Measurements from ENCODE around the gene SENP8. TPM values are rescaled to one million over a fixed set of nuclear protein-coding genes. Genes with fewer than 3 reads are reported as not detected.
A peak's percentile ranks its signal among the peaks of the same experiment; 100 is the strongest.
"Not testable (repeated sequence)": the region's sequence is repeated elsewhere in the genome, so short reads cannot be mapped to it uniquely, and the experiment has no call there.

SENP8 gene
- total and polyA plus RNA-seq, 3 experiments from 2014 or later: 0.83 to 3.0 (median 2.7) TPM

DNA sequence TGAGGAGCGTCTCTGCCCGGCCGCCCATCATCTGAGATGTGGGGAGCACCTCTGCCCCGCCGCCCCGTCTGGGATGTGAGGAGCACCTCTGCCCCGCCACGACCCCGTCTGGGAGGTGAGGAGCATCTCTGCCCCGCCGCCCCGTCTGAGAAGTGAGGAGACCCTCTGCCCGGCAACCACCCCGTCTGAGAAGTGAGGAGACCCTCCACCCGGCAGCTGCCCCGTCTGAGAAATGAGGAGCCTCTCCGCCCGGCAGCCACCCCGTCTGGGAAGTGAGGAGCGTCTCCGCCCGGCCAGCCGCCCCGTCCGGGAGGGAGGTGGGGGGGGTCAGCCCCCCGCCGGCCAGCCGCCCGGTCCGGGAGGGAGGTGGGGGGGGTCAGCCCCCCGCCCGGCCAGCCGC, 17.7 kb upstream of the SENP8 start:
- H3K9me3 ChIP-seq (ENCODE audit: low read length); H3K4me3 Mint-ChIP-seq; CTCF ChIA-PET; H3K36me3 Mint-ChIP-seq; DNase-seq; H3K9me3 Mint-ChIP-seq; H3K27ac ChIP-seq (ENCODE audit: low read depth, low read length); H3K27me3 ChIP-seq (ENCODE audit: insufficient read depth, low read length, poor library complexity, severe bottlenecking); H3K27me3 Mint-ChIP-seq; POLR2A ChIA-PET; H3K36me3 ChIP-seq (ENCODE audit: insufficient read depth, low read length); H3K27ac Mint-ChIP-seq; H3K4me3 ChIP-seq (ENCODE audit: low read length); H3K4me1 ChIP-seq (ENCODE audit: insufficient read depth, low read length): not testable (repeated sequence)
- peaks cover 8 to 23% (median 19%) of the 10 kb centered on the region in 3 donors for H3K4me1 Mint-ChIP-seq

DNA sequence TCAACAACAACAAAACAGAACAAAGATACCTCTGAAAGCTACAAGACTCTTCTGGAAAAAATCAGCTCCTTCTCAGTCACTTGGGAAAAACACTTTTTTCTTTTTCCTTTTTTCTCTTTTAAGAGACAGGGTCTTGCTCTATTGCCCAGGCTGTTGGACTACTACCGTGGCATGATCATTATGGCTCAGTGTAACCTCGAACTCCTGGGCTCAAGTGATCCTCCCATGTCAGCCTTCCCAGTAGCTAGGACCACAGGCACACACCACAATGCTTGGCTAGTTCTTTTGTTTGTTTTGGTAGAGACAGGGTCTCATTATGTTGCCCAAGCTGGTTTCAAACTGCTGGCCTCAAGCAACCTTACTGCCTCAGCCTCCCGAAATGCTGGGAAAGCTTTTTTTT, 13.1 kb upstream of the SENP8 start:
- Histone ChIP-seq H3K27me3 (ENCODE audit: insufficient read depth, low read length, poor library complexity, severe bottlenecking) (no peaks in the 10 kb centered on the region), H3K4me1 (ENCODE audit: insufficient read depth, low read length) (no peaks in the 10 kb centered on the region), H3K36me3 (ENCODE audit: insufficient read depth, low read length) (no peaks in the 10 kb centered on the region), H3K27ac (ENCODE audit: low read depth, low read length) (no peak overlapping the region), H3K4me3 (ENCODE audit: low read length) (no peak overlapping the region), H3K9me3 (ENCODE audit: low read length) (no peaks in the 10 kb centered on the region)
- H3K9me3 Mint-ChIP-seq: no peaks in the 10 kb centered on the region
- peaks cover 9 to 29% (median 26%) of the 10 kb centered on the region in 3 donors for H3K4me1 Mint-ChIP-seq
- CTCF ChIA-PET: no interaction called here
- DNase-seq: no peak
- H3K27me3 Mint-ChIP-seq: no peaks in the 10 kb centered on the region
- POLR2A ChIA-PET: no interaction called here
- H3K27ac Mint-ChIP-seq: no peak overlapping the region
- H3K36me3 Mint-ChIP-seq: peaks cover 0 to 3% (median 0%) of the 10 kb centered on the region in 3 donors
- no peak overlapping the region for H3K4me3 Mint-ChIP-seq

DNA sequence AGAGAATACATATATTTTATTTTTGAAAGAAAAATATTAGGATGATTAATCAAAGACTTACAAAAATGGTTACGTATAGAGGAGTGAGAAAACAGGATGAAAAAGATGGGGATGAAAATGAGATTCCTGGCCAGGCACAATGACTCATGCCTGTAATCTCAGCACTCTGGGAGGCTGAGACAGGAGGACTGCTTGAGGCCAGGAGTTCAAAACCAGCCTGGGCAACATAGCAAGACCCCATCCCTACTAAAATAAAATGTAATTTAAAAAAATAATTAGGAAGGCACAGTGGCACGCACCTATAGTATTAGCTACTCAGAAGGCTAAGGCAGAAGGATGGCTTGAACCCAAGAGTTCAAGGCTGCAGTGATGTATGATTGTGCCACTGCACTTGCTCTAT, 12.1 kb upstream of the SENP8 start:
- no peak for DNase-seq
- Histone ChIP-seq H3K27me3 (ENCODE audit: insufficient read depth, low read length, poor library complexity, severe bottlenecking) (no peaks in the 10 kb centered on the region), H3K27ac (ENCODE audit: low read depth, low read length) (no peak overlapping the region), H3K9me3 (ENCODE audit: low read length) (no peaks in the 10 kb centered on the region), H3K4me3 (ENCODE audit: low read length) (no peak overlapping the region), H3K4me1 (ENCODE audit: insufficient read depth, low read length) (no peaks in the 10 kb centered on the region), H3K36me3 (ENCODE audit: insufficient read depth, low read length) (no peaks in the 10 kb centered on the region)
- Mint-ChIP-seq H3K4me3 (no peak overlapping the region), H3K27ac (no peak overlapping the region), H3K36me3 (peaks cover 0 to 3% (median 0%) of the 10 kb centered on the region in 3 donors), H3K4me1 (peaks cover 14 to 31% (median 29%) of the 10 kb centered on the region in 3 donors), H3K27me3 (no peaks in the 10 kb centered on the region), H3K9me3 (no peaks in the 10 kb centered on the region)
- ChIA-PET CTCF (no interaction called here), POLR2A (no interaction called here)

DNA sequence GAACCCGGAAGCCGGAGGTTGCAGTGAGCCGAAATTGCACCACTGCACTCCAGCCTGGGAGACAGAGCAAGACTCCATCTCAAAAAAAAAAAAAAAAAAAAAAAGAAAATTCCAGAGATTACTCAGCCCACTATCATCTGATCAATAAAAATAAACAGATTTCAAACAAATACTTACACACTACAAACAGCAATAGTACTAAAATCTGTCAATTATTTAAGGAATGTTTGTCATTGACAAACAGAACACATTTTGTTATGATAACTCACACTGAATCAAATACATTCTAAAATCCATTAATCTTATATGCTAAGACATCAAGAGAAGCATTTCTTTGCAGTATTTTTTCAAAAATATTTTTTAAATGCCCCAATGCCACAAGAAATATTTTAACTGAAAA, 7.8 kb upstream of the SENP8 start:
- Histone ChIP-seq H3K27ac (ENCODE audit: low read depth, low read length) (no peak overlapping the region), H3K9me3 (ENCODE audit: low read length) (no peaks in the 10 kb centered on the region), H3K27me3 (ENCODE audit: insufficient read depth, low read length, poor library complexity, severe bottlenecking) (no peaks in the 10 kb centered on the region), H3K4me1 (ENCODE audit: insufficient read depth, low read length) (no peaks in the 10 kb centered on the region), H3K4me3 (ENCODE audit: low read length) (no peak overlapping the region), H3K36me3 (ENCODE audit: insufficient read depth, low read length) (no peaks in the 10 kb centered on the region)
- POLR2A ChIA-PET: no interaction called here
- DNase-seq: no peak
- no peaks in the 10 kb centered on the region for H3K36me3 Mint-ChIP-seq
- CTCF ChIA-PET: interaction anchor here (0.9 kb wide), 1 partner anchor 96 kb away, joined by 3 read pairs; no protein-coding TSS in a partner anchor
- H3K27me3 Mint-ChIP-seq: no peaks in the 10 kb centered on the region
- peaks cover 18 to 37% (median 20%) of the 10 kb centered on the region in 3 donors for H3K4me1 Mint-ChIP-seq
- no peaks in the 10 kb centered on the region for H3K9me3 Mint-ChIP-seq
- H3K27ac Mint-ChIP-seq: no peak overlapping the region
- no peak overlapping the region for H3K4me3 Mint-ChIP-seq

DNA sequence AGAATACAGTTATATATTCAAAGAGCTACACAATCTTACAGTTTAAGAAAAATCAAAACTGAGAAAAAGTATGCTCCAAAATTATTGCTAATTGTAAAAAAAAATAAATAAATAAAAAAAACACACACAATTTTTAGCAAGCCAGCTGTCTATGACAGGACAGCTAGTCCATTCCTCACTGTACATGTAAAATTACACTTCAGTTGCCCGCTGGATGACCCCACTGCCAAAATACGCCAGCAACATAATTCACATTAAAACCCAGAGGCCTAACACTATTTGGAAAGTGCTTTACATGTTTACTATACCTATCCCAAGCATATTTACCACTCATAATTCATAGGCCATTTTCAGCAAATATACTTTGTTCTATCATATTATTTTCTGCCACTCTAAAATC, 6.1 kb upstream of the SENP8 start:
- Histone ChIP-seq H3K27me3 (ENCODE audit: insufficient read depth, low read length, poor library complexity, severe bottlenecking) (no peaks in the 10 kb centered on the region), H3K36me3 (ENCODE audit: insufficient read depth, low read length) (no peaks in the 10 kb centered on the region), H3K9me3 (ENCODE audit: low read length) (no peaks in the 10 kb centered on the region), H3K4me1 (ENCODE audit: insufficient read depth, low read length) (peaks cover 13% of the 10 kb centered on the region), H3K27ac (ENCODE audit: low read depth, low read length) (no peak overlapping the region), H3K4me3 (ENCODE audit: low read length) (no peak overlapping the region)
- ChIA-PET POLR2A (no interaction called here), CTCF (no interaction called here)
- no peak for DNase-seq
- no peaks in the 10 kb centered on the region for H3K27me3 Mint-ChIP-seq
- H3K36me3 Mint-ChIP-seq: peaks cover 0 to 2% (median 0%) of the 10 kb centered on the region in 3 donors
- H3K9me3 Mint-ChIP-seq: no peaks in the 10 kb centered on the region
- H3K4me1 Mint-ChIP-seq: peaks cover 34 to 51% (median 38%) of the 10 kb centered on the region in 3 donors
- H3K27ac Mint-ChIP-seq: no peak overlapping the region
- H3K4me3 Mint-ChIP-seq: no peak overlapping the region

DNA sequence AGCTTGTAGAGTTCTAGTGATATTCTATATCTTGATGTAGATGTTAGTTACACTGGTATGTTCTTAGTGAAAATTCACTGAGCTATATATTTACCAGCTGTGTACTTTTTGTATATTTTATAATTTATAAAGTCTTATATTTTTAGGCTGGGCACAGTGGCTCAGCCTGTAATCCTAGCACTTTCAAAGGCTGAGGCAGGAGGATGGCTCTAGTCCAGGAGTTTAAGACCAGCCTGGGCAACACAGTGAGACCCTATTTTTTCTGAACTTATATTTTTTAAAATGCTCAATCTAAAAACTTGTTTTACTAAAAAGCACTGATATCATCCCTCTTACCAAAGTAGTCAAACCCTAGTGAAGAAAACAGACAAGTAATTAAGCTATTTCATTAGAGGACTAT, 5.4 kb upstream of the SENP8 start:
- Mint-ChIP-seq H3K4me1 (peaks cover 34 to 52% (median 40%) of the 10 kb centered on the region in 3 donors), H3K4me3 (peak overlapping the region in 1 of 7 donors; percentile 53), H3K27me3 (no peaks in the 10 kb centered on the region), H3K27ac (no peak overlapping the region), H3K9me3 (no peaks in the 10 kb centered on the region), H3K36me3 (peaks cover 0 to 4% (median 0%) of the 10 kb centered on the region in 3 donors)
- Histone ChIP-seq H3K4me3 (ENCODE audit: low read length) (no peak overlapping the region), H3K36me3 (ENCODE audit: insufficient read depth, low read length) (no peaks in the 10 kb centered on the region), H3K27ac (ENCODE audit: low read depth, low read length) (no peak overlapping the region), H3K4me1 (ENCODE audit: insufficient read depth, low read length) (peaks cover 13% of the 10 kb centered on the region), H3K9me3 (ENCODE audit: low read length) (no peaks in the 10 kb centered on the region), H3K27me3 (ENCODE audit: insufficient read depth, low read length, poor library complexity, severe bottlenecking) (no peaks in the 10 kb centered on the region)
- ChIA-PET CTCF (no interaction called here), POLR2A (no interaction called here)
- no peak for DNase-seq

DNA sequence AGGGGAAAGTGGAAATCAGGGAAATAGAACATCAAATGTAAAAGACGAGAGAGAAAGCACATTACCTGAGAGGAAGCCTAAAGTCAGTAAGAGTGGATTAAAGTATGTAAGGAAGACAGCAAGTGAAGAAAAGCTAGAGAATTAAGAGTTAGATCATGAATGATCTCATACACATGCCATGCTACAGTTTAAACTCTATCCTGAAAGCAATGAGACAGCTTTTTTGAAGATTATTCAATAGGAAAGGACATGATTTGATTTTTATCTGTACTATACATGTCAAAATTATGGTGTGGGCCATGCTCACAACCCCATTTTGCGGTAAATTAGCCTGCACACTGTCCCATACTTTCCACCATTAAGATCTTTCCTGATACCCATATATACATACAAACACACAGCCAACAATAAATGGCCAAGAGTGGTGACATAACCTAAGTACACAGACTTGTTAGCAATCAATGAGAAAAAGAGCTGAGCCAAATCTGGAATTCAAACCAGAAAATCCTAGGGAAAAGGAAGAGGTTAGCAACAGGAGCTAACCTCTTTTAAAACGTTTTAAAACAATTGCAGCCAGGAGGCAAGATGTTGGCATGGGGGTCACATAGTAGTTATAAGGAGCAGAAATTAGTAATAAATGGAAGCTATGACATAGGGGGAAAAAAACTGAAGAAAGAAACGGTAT, 4.7 kb upstream of the SENP8 start:
- no peaks in the 10 kb centered on the region for H3K36me3 ChIP-seq (ENCODE audit: insufficient read depth, low read length)
- no peak for DNase-seq
- H3K4me1 ChIP-seq (ENCODE audit: insufficient read depth, low read length): peaks cover 13% of the 10 kb centered on the region
- Mint-ChIP-seq H3K36me3 (peaks cover 0 to 7% (median 0%) of the 10 kb centered on the region in 3 donors), H3K27ac (peak overlapping the region in 1 of 8 donors; percentile 85), H3K4me3 (peak overlapping the region in 1 of 7 donors; percentile 53), H3K9me3 (no peaks in the 10 kb centered on the region), H3K4me1 (peaks cover 32 to 50% (median 36%) of the 10 kb centered on the region in 3 donors), H3K27me3 (no peaks in the 10 kb centered on the region)
- ChIA-PET CTCF (no interaction called here), POLR2A (no interaction called here)
- H3K4me3 ChIP-seq (ENCODE audit: low read length): no peak overlapping the region
- H3K27ac ChIP-seq (ENCODE audit: low read depth, low read length): no peak overlapping the region
- no peaks in the 10 kb centered on the region for H3K9me3 ChIP-seq (ENCODE audit: low read length)
- H3K27me3 ChIP-seq (ENCODE audit: insufficient read depth, low read length, poor library complexity, severe bottlenecking): no peaks in the 10 kb centered on the region

DNA sequence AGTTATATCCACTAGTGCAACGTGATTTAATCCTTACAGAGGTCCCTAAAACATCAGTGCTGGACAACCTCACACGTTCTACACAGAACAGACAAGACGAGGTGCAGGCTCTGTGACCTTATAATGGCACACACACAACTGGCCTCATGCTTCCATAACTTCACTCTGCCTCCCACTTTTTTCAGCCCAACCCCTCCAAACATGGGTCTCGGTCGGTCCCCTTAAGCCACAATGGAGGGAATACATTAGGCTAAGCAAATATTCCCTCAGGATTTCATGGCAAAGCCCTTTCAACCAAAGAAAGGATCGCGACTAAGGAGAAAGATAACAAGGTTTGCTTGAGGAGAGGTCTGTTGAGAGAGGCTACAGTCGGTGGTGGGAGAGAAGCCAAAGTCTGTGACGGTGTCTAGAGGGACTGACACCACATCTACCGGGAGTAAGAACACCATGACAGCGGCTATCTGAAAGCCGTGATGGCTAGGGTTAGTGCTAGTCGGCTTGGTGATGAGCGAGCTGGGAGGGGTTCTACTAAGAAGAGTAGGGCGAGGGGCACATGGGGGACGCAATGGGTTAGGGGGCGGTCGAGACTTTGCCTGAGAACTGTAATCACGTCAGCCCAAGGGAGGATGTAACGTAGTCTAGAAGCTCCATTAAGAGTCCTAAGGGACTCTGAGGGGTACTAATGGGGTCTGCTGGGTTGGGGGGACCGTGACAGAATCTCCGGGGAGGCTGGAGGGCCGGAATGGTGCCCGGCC, 1.3 kb upstream of the SENP8 start:
- H3K4me1 Mint-ChIP-seq: peaks cover 32 to 57% (median 44%) of the 10 kb centered on the region in 3 donors
- POLR2A ChIA-PET: no interaction called here
- peaks cover 21% of the 10 kb centered on the region for H3K4me1 ChIP-seq (ENCODE audit: insufficient read depth, low read length)

More for the DNA sequence above, 1.3 kb upstream of the SENP8 start:
- CTCF ChIA-PET: no interaction called here
- H3K27me3 ChIP-seq (ENCODE audit: insufficient read depth, low read length, poor library complexity, severe bottlenecking): no peaks in the 10 kb centered on the region
- DNase-seq: peak in 1 of 5 donors; percentile 62
- H3K4me3 Mint-ChIP-seq: peak overlapping the region; percentile 95 to 100 (median 99)
- peak overlapping the region; percentile 75 to 99 (median 94) for H3K27ac Mint-ChIP-seq
- peak overlapping the region; percentile 68 for H3K27ac ChIP-seq (ENCODE audit: low read depth, low read length)
- no peaks in the 10 kb centered on the region for H3K9me3 ChIP-seq (ENCODE audit: low read length)
- no peaks in the 10 kb centered on the region for H3K36me3 ChIP-seq (ENCODE audit: insufficient read depth, low read length)
- H3K36me3 Mint-ChIP-seq: peaks cover 0 to 9% (median 0%) of the 10 kb centered on the region in 3 donors
- H3K27me3 Mint-ChIP-seq: no peaks in the 10 kb centered on the region
- peak overlapping the region; percentile 81 for H3K4me3 ChIP-seq (ENCODE audit: low read length)
- H3K9me3 Mint-ChIP-seq: no peaks in the 10 kb centered on the region

All from CD8-positive, alpha-beta memory T cell (primary cell).